NCI-H1417 treated with DMSO at 0.1 percent for 48 hours (cell line): ENCODE results near the gene TM4SF18.
"Not testable (repeated sequence)": the region's sequence is repeated elsewhere in the genome, so short reads cannot be mapped to it uniquely, and the experiment has no call there.

ENCODE experiments used
- DNase-seq: peaks from one replicate; lab custom pipeline; 2025; lab: John Stamatoyannopoulos, UW

TM4SF18 gene, protein sequence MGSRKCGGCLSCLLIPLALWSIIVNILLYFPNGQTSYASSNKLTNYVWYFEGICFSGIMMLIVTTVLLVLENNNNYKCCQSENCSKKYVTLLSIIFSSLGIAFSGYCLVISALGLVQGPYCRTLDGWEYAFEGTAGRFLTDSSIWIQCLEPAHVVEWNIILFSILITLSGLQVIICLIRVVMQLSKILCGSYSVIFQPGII

DNA sequence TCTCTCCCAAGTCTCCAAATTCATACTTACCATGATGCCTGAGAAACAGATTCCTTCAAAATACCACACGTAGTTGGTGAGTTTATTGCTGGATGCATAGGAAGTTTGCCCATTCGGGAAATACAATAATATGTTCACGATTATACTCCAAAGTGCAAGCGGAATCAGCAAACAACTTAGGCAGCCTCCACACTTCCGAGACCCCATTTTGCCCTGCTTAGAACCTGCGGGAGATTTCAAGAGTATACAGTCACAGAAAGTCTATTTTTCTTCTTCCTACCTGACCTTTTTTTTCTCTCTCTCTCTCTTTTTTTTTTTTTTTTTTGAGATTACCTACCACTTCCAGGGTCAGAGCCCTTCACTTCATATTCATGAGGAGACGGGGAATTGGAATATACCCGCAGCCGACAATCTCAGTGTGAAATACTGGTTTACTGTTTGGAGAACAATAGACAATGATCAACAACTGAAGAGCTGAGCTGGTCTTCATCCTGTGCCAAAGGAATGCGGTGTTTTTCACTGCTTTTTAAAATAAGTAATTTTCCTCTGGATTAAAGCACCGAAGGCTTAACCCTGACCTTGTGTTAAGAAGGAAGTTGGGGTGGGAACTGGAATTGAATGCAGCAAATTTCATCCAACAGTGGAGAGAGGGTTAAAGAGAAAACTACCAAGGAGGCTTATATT, at the start of gene TM4SF18:
TM4SF18 (minus strand) TSS at position 461 of the 684 bp plus-strand sequence; CDS start at position 207, 254 bp downstream.
- DNase-seq, result no peak

GRCh38 chr3:149382518-149382917, 49.1 kb upstream of the TM4SF18 start:
- DNase-seq, result no peak

DNA sequence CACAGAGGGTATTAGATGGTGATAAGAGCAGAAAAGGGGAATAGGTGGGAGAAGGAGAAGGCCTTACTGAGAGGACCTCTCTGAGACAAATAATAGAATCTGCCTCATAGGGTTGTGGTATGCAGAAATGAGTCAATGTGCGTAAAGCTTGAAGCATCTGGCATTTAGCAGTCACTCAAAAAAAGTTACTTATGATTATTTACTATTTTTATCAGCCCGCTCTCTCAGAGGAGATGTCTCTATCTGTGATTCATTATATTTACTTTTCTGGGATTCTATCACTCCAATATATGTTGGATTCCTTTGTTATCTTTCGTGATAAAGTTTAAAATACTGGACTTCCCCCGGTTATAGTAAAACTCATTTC, 48.6 kb upstream of the TM4SF18 start:
- no peak for DNase-seq

DNA sequence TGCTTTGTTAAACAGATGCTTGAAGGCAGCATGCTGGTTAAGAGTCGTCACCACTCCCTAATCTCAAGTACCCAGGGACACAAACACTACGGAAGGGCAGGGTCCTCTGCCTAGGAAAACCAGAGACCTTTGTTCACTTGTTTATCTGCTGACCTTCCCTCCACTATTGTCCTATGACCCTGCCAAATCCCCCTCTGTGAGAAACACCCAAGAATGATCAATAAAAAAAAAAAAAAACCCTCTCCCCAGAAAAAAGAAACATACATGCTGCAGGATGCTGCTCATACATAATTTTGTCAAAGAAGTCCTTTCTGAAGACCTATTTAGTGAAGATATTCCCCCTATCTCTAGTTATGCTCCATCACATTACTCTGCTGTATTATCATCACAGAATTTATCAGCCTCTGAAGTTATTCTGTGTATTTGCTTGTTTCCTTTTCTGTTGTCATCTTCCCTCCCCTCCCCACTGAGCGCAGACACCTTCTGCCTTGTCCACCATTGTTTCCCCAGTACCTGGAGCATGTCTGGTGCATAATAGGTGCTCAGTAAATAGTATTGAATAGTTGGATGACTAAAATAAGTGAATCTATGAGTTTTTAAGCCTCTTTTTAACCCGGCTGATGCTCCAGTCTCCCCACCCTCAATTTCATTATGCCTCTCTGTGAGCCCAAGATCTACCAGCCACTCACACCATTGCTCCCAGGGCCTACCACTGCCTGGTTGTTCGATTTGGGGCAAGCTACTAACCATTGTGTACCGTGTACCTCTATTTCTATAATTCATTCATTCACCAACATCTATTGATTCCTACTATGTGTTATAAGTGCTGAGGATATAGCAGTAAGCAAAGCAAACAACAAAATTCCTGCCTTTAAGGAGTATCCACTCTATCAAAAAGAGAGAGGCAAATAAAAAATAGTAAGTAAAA, 48.0 kb upstream of the TM4SF18 start:
- no peak for DNase-seq

DNA sequence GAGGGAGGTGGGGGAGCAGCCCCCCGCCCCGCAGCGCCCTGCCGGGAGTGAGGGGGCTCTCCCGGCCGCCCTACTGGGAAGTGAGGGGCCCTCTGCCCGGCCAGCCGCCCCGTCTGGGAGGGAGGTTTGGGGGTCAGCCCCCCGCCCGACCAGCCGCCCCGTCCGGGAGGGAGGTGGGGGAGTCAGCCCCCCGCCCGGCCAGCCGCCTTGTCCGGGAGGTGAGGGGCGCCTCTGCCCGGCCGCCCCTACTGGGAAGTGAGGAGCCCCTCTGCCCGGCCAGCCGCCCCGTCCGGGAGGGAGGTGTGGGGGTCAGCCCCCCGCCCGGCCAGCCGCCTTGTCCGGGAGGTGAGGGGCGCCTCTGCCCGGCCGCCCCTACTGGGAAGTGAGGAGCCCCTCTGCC, 46.8 kb upstream of the TM4SF18 start:
- not testable (repeated sequence) for DNase-seq

GRCh38 chr3:149378478-149379309, 45.3 kb upstream of the TM4SF18 start:
- no peak for DNase-seq

- no peak for DNase-seq
Measured at GRCh38 chr3:149377408-149378364, 44.2 kb upstream of the TM4SF18 start, which contains the start of gene TM4SF1. TSS of gene TM4SF1 (minus strand) at chr3:149377649. CDS start at chr3:149377547, 102 bp downstream.

- DNase-seq, result no peak
Measured at GRCh38 chr3:149376718-149377407, 43.4 kb upstream of the TM4SF18 start.

GRCh38 chr3:149375501-149376196, 42.2 kb upstream of the TM4SF18 start:
- DNase-seq, result no peak

DNA sequence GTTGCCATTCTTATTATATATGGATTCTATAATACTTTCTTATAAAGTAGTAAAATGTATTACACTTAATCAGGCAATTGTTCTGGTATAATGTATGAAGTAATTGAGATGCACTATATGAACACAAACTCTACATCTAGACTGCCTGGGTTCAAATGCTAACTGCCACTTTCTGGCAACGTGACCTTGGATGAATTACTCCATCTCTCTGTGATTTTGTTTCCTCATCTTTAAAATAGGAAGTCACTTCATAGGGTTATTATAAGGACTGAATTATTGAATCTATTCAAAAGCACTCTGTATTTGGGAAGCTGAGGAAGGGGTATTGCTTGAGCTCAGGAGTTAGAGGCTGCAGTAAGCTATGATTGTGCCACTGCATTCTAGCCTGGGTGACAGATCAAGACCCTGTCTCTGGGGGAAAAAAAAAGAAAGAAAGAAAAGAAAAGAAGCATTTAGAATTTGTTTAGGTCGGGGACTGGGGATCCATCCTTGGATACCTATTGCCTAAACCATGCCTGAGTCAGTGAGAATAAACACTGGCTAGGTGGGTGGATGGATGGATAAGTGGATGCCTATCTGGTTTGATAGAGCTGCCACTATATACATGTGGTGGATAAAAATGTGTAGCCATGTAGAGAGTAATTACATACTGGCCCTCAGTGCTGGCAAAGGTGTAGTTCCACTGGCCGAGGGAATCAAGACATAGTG, 41.5 kb upstream of the TM4SF18 start:
- DNase-seq, result no peak

- no peak for DNase-seq
Measured at GRCh38 chr3:149374391-149374790, 41.0 kb upstream of the TM4SF18 start.

- no peak for DNase-seq
Measured at GRCh38 chr3:149373235-149374125, 40.0 kb upstream of the TM4SF18 start.

GRCh38 chr3:149371723-149372114, 38.3 kb upstream of the TM4SF18 start:
- DNase-seq, result no peak

- no peak for DNase-seq
Measured at GRCh38 chr3:149371001-149371722, 37.7 kb upstream of the TM4SF18 start.

GRCh38 chr3:149369991-149370866, 36.8 kb upstream of the TM4SF18 start:
- DNase-seq, result no peak
